Common myeloid progenitor, CD34-positive (primary cell): Measurements from ENCODE around the gene HOXA10.

ENCODE experiments used
- CTCF ChIA-PET: fragments of 350-600 bp; sonication (Branson Sonifier 250); formaldehyde crosslinking; loops from one replicate; lab custom pipeline; 2021; ENCODE audit warnings: antibody characterized with exemption; lab: Charles Lee
- POLR2A ChIA-PET: fragments of 350-600 bp; sonication (Branson Sonifier 250); formaldehyde crosslinking; loops from one replicate; lab custom pipeline; 2021; ENCODE audit warnings: antibody characterized with exemption; lab: Charles Lee
- DNase-seq, 3 donors: peaks; one replicate each; pipeline versions ENCODE4 v3.0.0 to v3.0.0-alpha.2; 2013
- H3K27ac ChIP-seq, 2 experiments: 1 replicate in 1 of 2; 2 replicates in 1 of 2; pipeline ENCODE4 v1.7.0; 2013; ENCODE audit warnings: inconsistent platforms in 2 of 2, low read length in 2 of 2, mild to moderate bottlenecking in 2 of 2, low read depth in 1 of 2, moderate library complexity in 1 of 2; ENCODE audit not compliant: severe bottlenecking in 2 of 2, insufficient read depth in 1 of 2, poor library complexity in 1 of 2
- H3K27me3 ChIP-seq, 5 experiments: replicated peaks in 2 of 5; 1 replicate in 3 of 5; 2 replicates in 2 of 5; pipeline versions ENCODE4 v1.6.1 to v1.7.0; 2013; ENCODE audit warnings: low read length in 4 of 5, mild to moderate bottlenecking in 2 of 5, moderate library complexity in 2 of 5, inconsistent platforms in 1 of 5; ENCODE audit not compliant: insufficient read depth in 5 of 5, control insufficient read depth in 4 of 5
- H3K36me3 ChIP-seq, 4 experiments: 1 replicate in 2 of 4; 2 replicates in 2 of 4; pipeline versions ENCODE4 v1.6.1 to v1.7.0; 2013; ENCODE audit warnings: low read length in 3 of 4, control low read depth in 1 of 4, mild to moderate bottlenecking in 1 of 4; ENCODE audit not compliant: control insufficient read depth in 4 of 4, insufficient read depth in 4 of 4
- H3K4me1 ChIP-seq, 4 experiments: 1 replicate in 3 of 4; 2 replicates in 1 of 4; pipeline versions ENCODE4 v1.6.1 to v1.7.1; 2013; ENCODE audit warnings: low read length in 3 of 4, mild to moderate bottlenecking in 3 of 4, control low read depth in 1 of 4, inconsistent platforms in 1 of 4, moderate library complexity in 1 of 4; ENCODE audit not compliant: control insufficient read depth in 4 of 4, insufficient read depth in 4 of 4; ENCODE audit errors: control extremely low read depth in 1 of 4
- H3K4me3 ChIP-seq, 7 experiments: 1 replicate in 4 of 7; 2 replicates in 3 of 7; pipeline versions ENCODE4 v1.5.1 to v1.7.0; 2013; ENCODE audit warnings: mild to moderate bottlenecking in 7 of 7, low read length in 6 of 7, moderate library complexity in 6 of 7, inconsistent platforms in 2 of 7, low read depth in 2 of 7, control low read depth in 1 of 7; ENCODE audit not compliant: insufficient read depth in 4 of 7, control insufficient read depth in 1 of 7; ENCODE audit errors: extremely low read depth in 1 of 7
- H3K9me3 ChIP-seq, 5 experiments: 1 replicate in 4 of 5; 2 replicates in 1 of 5; pipeline versions ENCODE4 v1.6.1 to v1.7.1; 2013; ENCODE audit warnings: low read length in 4 of 5, mild to moderate bottlenecking in 2 of 5, inconsistent platforms in 1 of 5, low read depth in 1 of 5, moderate library complexity in 1 of 5; ENCODE audit not compliant: control insufficient read depth in 4 of 5, insufficient read depth in 2 of 5; ENCODE audit errors: control extremely low read depth in 1 of 5
- WGBS: methylation state at CpG from one replicate; pipeline ENCODE4 v1.1.5; 2013; ENCODE audit not compliant: insufficient coverage; 5-methylcytosine and 5-hydroxymethylcytosine counted together

HOXA10 gene

DNA sequence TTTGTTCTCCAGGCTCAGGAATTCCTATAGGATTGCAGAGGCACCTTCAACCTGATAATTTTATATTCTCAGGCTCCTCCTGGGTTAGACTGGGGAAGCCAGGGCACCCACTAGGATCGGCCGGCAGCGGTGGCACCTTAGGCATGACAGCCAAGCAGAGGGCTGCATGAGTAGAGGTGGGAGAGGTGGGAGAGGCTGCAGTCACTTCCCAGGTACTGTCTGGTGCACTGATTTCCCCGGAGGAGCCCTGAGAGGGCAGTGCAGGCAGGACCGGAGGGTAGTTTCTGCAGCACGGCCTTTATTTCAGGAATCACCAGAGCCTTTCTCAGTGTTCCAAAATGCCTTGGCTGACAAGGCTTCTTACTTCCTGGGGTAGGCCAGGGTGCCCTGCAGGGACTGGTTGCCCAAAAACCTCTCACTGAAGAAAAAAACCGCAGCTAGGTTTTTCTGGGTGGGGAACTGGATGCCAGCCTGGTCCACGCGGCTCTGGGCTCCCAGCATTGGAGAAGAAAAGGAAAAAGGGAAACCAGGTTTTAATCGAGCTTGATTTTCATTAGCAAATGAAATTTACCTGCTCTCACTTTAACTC, 29.3 kb upstream of the HOXA10 start:
- ChIA-PET CTCF (interaction anchor here (1.3 to 1.6 kb wide), 4 partner anchors 9 to 1348 kb away, joined by 3 to 4 read pairs (median 3); no protein-coding TSS in a partner anchor), POLR2A (no interaction called here)
- Histone ChIP-seq H3K9me3 (no peaks in the 10 kb centered on the region), H3K4me1 (peaks cover 0 to 39% (median 35%) of the 10 kb centered on the region in 4 experiments), H3K27me3 (peaks cover 18 to 99% (median 77%) of the 10 kb centered on the region in 5 experiments), H3K36me3 (no peaks in the 10 kb centered on the region), H3K4me3 (no peak overlapping the region), H3K27ac (no peak overlapping the region)
- no peak for DNase-seq
- 8% methylated on average over 7 of the region's 10 CpGs for WGBS

DNA sequence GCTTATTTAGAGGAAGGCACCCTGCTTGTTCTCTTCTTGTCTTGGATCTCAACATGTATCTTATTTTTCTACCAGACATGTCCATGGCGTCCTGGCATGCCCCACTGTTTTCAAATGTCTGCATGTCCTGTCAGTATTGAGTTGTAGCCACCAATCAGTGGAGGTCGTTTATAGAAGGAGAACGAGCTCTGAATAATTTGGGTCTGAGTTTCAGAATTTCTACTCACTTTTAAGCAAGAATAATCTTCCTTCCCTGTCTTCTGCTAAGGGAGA, 28.7 kb upstream of the HOXA10 start:
- POLR2A ChIA-PET: no interaction called here

DNA sequence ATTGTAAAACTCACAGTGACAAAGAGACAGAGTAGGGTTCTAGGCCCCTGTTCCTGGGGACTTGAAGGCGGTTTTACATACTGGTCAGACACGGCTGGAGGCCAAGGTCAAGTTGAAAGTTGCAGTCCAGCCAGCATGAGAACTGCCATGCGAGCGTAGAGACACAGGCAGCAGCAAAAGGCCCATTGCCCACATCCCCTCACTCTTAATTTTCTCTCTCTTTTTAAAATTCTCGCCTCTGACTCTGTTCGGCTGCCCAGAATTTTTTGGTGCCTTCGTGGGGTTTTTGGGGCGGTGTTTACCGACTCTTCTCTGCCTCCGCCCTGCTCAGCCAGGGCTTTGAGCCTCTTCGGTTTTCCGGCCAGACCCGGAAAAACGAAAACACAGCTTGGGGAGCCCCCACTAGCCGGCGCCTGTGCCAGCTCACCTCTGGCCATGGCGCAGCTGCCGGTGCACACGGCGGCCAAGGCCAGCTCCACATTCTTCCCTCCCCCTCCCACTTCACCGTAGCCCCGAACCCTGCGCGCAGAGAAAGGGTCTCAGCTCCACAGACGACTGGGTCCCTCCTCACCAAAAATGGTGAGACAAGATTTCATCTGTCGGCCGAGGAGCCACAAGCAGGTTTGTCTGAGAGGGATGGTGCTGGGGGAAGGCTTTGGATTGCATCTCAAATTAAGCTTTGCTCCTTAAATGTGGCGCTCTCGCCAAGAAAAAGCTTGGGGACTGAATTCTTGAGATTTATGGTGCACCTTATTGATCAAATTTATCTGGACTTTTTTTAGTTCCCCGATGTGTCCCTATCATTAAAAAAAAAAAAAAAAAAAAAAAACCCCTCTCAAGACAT, 28.1 kb upstream of the HOXA10 start:
- Histone ChIP-seq H3K36me3 (no peaks in the 10 kb centered on the region), H3K4me3 (no peak overlapping the region), H3K27me3 (peaks cover 29 to 99% (median 79%) of the 10 kb centered on the region in 5 experiments), H3K4me1 (peaks cover 0 to 39% (median 36%) of the 10 kb centered on the region in 4 experiments), H3K27ac (no peak overlapping the region), H3K9me3 (no peaks in the 10 kb centered on the region)
- ChIA-PET POLR2A (no interaction called here), CTCF (interaction anchor here (1.0 to 1.6 kb wide), 4 partner anchors 8 to 14 kb away, joined by 3 to 4 read pairs (median 3); no protein-coding TSS in a partner anchor)
- 17% methylated on average over 24 of the region's 30 CpGs for WGBS
- no peak for DNase-seq

More for the DNA sequence above, 28.7 kb upstream of the HOXA10 start:
- CTCF ChIA-PET: interaction anchor here (1.0 to 1.6 kb wide), 4 partner anchors 8 to 13 kb away, joined by 3 to 4 read pairs (median 3); no protein-coding TSS in a partner anchor
- Histone ChIP-seq H3K4me3 (no peak overlapping the region), H3K4me1 (peaks cover 0 to 39% (median 36%) of the 10 kb centered on the region in 4 experiments), H3K9me3 (no peaks in the 10 kb centered on the region), H3K27ac (no peak overlapping the region), H3K27me3 (peaks cover 23 to 99% (median 78%) of the 10 kb centered on the region in 5 experiments), H3K36me3 (no peaks in the 10 kb centered on the region)
- peak in 1 of 3 donors; percentile 37 for DNase-seq
- no CpG with 5 or more reads among the region's 3 CpGs for WGBS

DNA sequence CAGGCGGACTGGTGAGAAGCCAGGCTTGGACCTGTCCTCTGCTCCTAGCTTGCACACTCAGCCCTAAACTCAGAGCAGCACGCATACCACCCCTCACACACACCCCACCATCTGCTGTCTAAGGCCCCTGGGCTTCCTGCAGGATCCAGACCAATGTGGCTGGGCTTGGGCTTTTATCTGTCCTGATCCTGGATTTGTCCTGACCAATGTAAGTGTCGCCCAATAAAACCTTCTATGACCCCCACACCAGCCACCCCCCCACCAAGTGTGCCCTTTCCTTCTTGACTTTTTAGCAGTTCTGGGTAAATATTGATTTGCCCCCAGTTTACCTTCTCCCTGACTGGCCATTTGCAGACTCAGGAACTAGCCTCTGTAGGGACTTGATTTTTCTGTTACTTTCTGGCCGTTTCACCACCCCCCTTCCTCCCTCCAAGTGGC, 27.5 kb upstream of the HOXA10 start:
- H3K27me3 ChIP-seq: peaks cover 28 to 99% (median 76%) of the 10 kb centered on the region in 5 experiments
- no peaks in the 10 kb centered on the region for H3K36me3 ChIP-seq
- DNase-seq: no peak
- CTCF ChIA-PET: interaction anchor here (1.0 to 1.6 kb wide), 3 partner anchors 9 to 15 kb away, joined by 3 to 4 read pairs (median 3); no protein-coding TSS in a partner anchor
- peak overlapping the region in 3 of 7 experiments; percentile 4 to 41 (median 39) for H3K4me3 ChIP-seq
- H3K9me3 ChIP-seq: no peaks in the 10 kb centered on the region
- WGBS: 3% methylated on average over 3 of the region's 4 CpGs
- peaks cover 0 to 39% (median 36%) of the 10 kb centered on the region in 4 experiments for H3K4me1 ChIP-seq
- no peak overlapping the region for H3K27ac ChIP-seq
- POLR2A ChIA-PET: interaction anchor here (0.6 kb wide), 1 partner anchor 9 kb away, joined by 3 read pairs; no protein-coding TSS in a partner anchor

DNA sequence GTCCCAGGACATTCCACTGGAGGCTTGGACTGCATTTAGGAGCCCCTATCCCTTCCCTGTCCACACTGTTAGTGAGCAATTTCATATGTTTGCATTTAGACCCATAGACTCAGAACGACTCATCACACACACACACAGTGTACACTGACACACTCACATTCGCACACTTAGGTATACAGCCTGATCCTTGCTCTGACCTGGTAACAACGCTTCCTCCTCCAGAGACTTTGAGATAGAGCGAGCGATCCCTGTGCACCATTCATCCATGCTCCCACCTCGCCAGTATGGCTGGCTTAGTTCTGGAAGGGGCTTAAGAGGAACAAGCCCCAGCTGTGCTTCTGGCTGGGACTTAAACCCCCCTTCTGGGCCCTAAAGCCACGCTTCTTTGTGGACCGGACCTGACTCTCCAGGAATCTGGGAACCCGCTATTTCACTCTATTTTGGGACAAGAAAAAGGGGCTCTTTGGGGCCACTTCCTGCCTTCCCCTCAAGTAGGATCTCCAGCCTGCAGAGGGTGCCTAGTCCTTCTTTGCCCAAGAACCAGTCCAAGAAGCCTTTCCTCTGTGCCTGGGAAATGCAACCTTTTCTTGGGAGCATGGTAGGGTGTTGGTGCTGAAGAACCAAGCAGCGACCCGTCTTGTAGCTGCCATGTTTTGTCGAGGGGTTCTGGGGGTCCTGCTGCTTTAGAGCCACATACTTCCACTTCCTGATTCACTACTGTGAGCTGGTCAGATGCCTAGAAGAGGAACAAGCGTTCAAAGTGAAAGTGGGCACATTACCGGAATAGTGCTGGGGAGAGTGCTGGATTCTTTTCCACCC, 26.9 kb upstream of the HOXA10 start:
- peak overlapping the region in 4 of 7 experiments; percentile 37 to 59 (median 46) for H3K4me3 ChIP-seq
- POLR2A ChIA-PET: interaction anchor here (0.6 to 0.9 kb wide), 2 partner anchors 10 to 574 kb away, joined by 3 read pairs; no protein-coding TSS in a partner anchor
- CTCF ChIA-PET: interaction anchor here (0.6 to 1.4 kb wide), 2 partner anchors 10 to 573 kb away, joined by 3 to 4 read pairs; no protein-coding TSS in a partner anchor
- peaks cover 0 to 39% (median 36%) of the 10 kb centered on the region in 4 experiments for H3K4me1 ChIP-seq
- no peak overlapping the region for H3K27ac ChIP-seq
- no peaks in the 10 kb centered on the region for H3K9me3 ChIP-seq
- 3% methylated on average over 9 of the region's 14 CpGs for WGBS
- peak; percentile 53 to 71 (median 69) for DNase-seq
- peaks cover 25 to 99% (median 73%) of the 10 kb centered on the region in 5 experiments for H3K27me3 ChIP-seq
- H3K36me3 ChIP-seq: no peaks in the 10 kb centered on the region
